ENCODE results near the gene WWC1.
A peak's percentile ranks its signal among the peaks of the same experiment; 100 is the strongest.

Gene WWC1

DNA sequence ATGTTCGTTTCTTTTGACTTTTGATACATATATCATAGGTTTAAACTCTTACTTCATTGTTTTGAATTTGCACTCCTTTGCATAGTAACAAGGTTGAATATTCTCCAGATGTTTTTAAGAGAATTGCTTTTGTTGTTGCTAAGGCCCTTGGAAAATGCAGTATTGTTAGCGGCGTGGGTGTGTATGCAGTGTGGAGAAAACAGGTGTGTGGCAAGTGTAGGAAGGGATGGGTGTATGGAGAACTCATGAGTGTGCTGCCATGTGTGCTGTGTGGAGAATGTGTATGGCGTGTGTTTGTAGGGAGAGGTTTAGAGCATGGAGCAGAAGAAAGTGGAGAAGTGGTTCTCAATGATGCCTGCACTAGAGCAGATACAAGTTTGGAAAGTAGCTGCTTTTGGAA, 87.3 kb downstream of the WWC1 start:
- Histone ChIP-seq H3K4me1 (ENCODE audit: low read length) (peaks cover 11% of the 10 kb centered on the region), H3K79me2 (ENCODE audit: low read length) (peaks cover 4% of the 10 kb centered on the region; the same call in 1 of the 2 replicates), H3K36me3 (replicated peaks; ENCODE audit: insufficient read depth, low read length) (no peaks in the 10 kb centered on the region), H3K9ac (ENCODE audit: low read length) (no peak overlapping the region), H3K27ac (ENCODE audit: low read length) (no peak overlapping the region), H3K9me3 (replicated peaks; ENCODE audit: insufficient read depth, low read length) (no peaks in the 10 kb centered on the region), H2AFZ (ENCODE audit: low read length) (no peak overlapping the region), H3F3A (ENCODE audit: insufficient read depth, low read length) (no peaks in the 10 kb centered on the region), H3K4me3 (ENCODE audit: low read length) (no peak overlapping the region), H3K27me3 (replicated peaks; ENCODE audit: insufficient read depth, low read length) (no peaks in the 10 kb centered on the region), H3K9me2 (replicated peaks; ENCODE audit: insufficient read depth, low read length) (no peaks in the 10 kb centered on the region), H3K4me2 (ENCODE audit: low read depth, low read length) (no peak overlapping the region), H4K20me1 (ENCODE audit: insufficient read depth, low read length) (no peaks in the 10 kb centered on the region)
- DNase-seq: no peak
- TF ChIP-seq EZH2phosphoT487 (IDR thresholded peaks at IDR 0.05; ENCODE audit: low read length) (no peak), EZH2 (optimal IDR thresholded peaks at IDR 0.05; ENCODE audit: low read depth, low read length) (no peak)
- TF ChIP-seq, protein P1, sequence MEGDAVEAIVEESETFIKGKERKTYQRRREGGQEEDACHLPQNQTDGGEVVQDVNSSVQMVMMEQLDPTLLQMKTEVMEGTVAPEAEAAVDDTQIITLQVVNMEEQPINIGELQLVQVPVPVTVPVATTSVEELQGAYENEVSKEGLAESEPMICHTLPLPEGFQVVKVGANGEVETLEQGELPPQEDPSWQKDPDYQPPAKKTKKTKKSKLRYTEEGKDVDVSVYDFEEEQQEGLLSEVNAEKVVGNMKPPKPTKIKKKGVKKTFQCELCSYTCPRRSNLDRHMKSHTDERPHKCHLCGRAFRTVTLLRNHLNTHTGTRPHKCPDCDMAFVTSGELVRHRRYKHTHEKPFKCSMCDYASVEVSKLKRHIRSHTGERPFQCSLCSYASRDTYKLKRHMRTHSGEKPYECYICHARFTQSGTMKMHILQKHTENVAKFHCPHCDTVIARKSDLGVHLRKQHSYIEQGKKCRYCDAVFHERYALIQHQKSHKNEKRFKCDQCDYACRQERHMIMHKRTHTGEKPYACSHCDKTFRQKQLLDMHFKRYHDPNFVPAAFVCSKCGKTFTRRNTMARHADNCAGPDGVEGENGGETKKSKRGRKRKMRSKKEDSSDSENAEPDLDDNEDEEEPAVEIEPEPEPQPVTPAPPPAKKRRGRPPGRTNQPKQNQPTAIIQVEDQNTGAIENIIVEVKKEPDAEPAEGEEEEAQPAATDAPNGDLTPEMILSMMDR (IDR thresholded peaks at IDR 0.05; ENCODE audit: low read length): no peak

DNA sequence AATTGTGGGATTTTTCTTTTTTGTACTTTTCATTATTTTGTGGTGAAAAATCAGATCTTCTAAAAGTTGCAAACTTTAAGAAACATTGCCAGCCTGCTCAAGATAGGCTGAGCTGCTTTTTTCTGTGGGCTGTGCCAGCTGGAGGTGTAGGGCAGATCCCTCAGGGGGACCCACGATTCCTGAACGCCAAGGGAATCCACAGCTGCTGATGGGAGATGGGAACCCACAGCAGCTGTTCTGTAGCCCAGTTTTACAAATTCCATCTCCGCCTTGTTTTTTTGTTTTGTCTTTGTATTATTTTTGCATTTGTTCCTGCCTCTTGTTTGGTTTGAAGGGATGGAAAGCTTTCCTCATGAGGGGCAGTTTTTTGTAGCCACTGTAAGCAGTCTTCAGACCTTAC, 91.0 kb downstream of the WWC1 start:
- Histone ChIP-seq H4K20me1 (ENCODE audit: insufficient read depth, low read length) (no peaks in the 10 kb centered on the region), H3K79me2 (ENCODE audit: low read length) (peaks cover 11% of the 10 kb centered on the region; the same call in 1 of the 2 replicates), H3K27ac (ENCODE audit: low read length) (no peak overlapping the region), H3K36me3 (replicated peaks; ENCODE audit: insufficient read depth, low read length) (0 out of 2 replicates have a peak, but pooled peaks cover under 1% of the 10 kb centered on the region), H3K9ac (ENCODE audit: low read length) (no peak overlapping the region), H3K9me2 (replicated peaks; ENCODE audit: insufficient read depth, low read length) (no peaks in the 10 kb centered on the region), H3K9me3 (replicated peaks; ENCODE audit: insufficient read depth, low read length) (no peaks in the 10 kb centered on the region), H3K4me1 (ENCODE audit: low read length) (peaks cover 11% of the 10 kb centered on the region), H3F3A (ENCODE audit: insufficient read depth, low read length) (no peaks in the 10 kb centered on the region), H3K4me2 (ENCODE audit: low read depth, low read length) (peak overlapping the region; percentile 51; the same call in 1 of the 2 replicates), H2AFZ (ENCODE audit: low read length) (no peak overlapping the region), H3K27me3 (replicated peaks; ENCODE audit: insufficient read depth, low read length) (no peaks in the 10 kb centered on the region), H3K4me3 (ENCODE audit: low read length) (no peak overlapping the region)
- no peak for DNase-seq
- TF ChIP-seq EZH2phosphoT487 (IDR thresholded peaks at IDR 0.05; ENCODE audit: low read length): no peak
- TF ChIP-seq EZH2 (optimal IDR thresholded peaks at IDR 0.05; ENCODE audit: low read depth, low read length): no peak
- TF ChIP-seq, protein P1 (IDR thresholded peaks at IDR 0.05; ENCODE audit: low read length): no peak

DNA sequence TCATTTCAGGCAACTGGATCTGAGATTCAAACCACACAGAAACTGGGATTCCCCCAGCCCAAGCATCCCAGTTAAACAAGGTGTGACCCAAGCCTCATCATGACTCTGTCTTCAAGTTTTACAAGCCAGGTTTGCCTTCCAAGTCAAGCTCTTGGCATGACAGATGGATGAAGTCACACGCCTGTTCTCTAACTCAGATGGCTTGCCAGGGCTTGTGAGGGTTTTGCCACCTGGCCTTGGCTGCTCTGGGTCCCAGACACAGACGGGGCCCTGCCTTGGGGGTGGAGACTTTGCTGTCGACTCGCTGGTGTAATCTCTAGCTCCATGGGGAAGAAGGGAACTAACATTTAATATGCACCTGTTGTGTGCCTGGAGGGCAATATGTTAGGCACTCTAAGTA, 99.0 kb downstream of the WWC1 start:
- no peaks in the 10 kb centered on the region for H3K9me2 ChIP-seq (replicated peaks; ENCODE audit: insufficient read depth, low read length)
- no peaks in the 10 kb centered on the region for H3K9me3 ChIP-seq (replicated peaks; ENCODE audit: insufficient read depth, low read length)
- H3F3A ChIP-seq (ENCODE audit: insufficient read depth, low read length): no peaks in the 10 kb centered on the region
- DNase-seq: no peak
- H3K9ac ChIP-seq (ENCODE audit: low read length): no peak overlapping the region
- TF ChIP-seq, protein P1 (IDR thresholded peaks at IDR 0.05; ENCODE audit: low read length): no peak
- TF ChIP-seq EZH2 (optimal IDR thresholded peaks at IDR 0.05; ENCODE audit: low read depth, low read length) (no peak), EZH2phosphoT487 (IDR thresholded peaks at IDR 0.05; ENCODE audit: low read length) (no peak)
- no peak overlapping the region for H3K4me2 ChIP-seq (ENCODE audit: low read depth, low read length)
- no peak overlapping the region for H3K4me3 ChIP-seq (ENCODE audit: low read length)
- 0 out of 2 replicates have a peak, but pooled peaks cover 7% of the 10 kb centered on the region for H3K36me3 ChIP-seq (replicated peaks; ENCODE audit: insufficient read depth, low read length)
- no peaks in the 10 kb centered on the region for H3K27me3 ChIP-seq (replicated peaks; ENCODE audit: insufficient read depth, low read length)
- no peaks in the 10 kb centered on the region for H3K4me1 ChIP-seq (ENCODE audit: low read length)
- H3K27ac ChIP-seq (ENCODE audit: low read length): no peak overlapping the region
- H3K79me2 ChIP-seq (ENCODE audit: low read length): no peaks in the 10 kb centered on the region
- H4K20me1 ChIP-seq (ENCODE audit: insufficient read depth, low read length): no peaks in the 10 kb centered on the region
- no peak overlapping the region for H2AFZ ChIP-seq (ENCODE audit: low read length)
